HL-60 (cell line): Measurements from ENCODE around the gene UBR4.

ENCODE experiments used
- CTCF ChIP-seq: IDR thresholded peaks from one replicate; pipeline ENCODE4 v1.5.1; 2011; ENCODE audit warnings: low read length, control low read depth, inconsistent platforms; ENCODE audit not compliant: insufficient read depth
- POLR2AphosphoS5 ChIP-seq: IDR thresholded peaks from 2 replicates; pipeline ENCODE4 v1.6.1; 2012; ENCODE audit warnings: low read depth
- REST ChIP-seq: IDR thresholded peaks from 2 replicates; pipeline ENCODE4 v1.6.1; 2012; ENCODE audit warnings: low read depth; ENCODE audit not compliant: insufficient replicate concordance
- SPI1 ChIP-seq: IDR thresholded peaks from 2 replicates; pipeline ENCODE4 v1.6.1; 2012; ENCODE audit warnings: low read depth, mild to moderate bottlenecking, borderline replicate concordance

DNA sequence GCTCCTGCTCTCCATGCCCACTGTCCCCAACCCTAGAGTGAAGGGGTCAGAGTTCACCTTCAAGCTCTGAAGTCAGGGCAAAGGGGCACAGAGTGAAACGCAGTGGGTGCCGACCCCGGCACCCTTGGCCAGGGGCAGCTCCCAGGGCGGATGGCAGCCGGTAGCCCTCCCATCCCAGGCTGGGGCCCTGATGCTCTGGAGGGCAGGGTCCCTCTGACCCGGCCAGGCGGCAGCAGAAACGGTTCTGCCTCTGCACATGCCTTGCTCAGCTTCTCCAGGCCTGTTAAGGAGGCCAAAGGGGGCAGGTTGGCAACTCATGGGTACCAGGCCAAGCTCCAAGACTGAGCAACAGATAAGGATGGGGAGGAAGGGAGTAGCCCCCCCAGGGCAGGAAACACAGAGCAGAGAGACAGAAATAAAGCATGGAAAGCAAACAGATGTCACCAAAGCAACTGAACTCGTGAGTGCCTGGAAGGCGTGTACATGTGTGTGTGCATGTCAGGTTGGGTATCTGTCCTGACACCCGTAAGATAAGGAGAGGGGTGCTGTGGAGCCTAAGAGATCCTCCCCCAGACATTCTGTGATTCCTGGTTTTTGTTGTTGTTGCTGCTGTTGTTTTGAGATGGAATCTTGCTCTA is 141.3 kb downstream of the UBR4 start:
- TF ChIP-seq SPI1 (no peak), POLR2AphosphoS5 (no peak), CTCF (no peak), REST (no peak)
